DMS53 (cell line): ENCODE results near the gene KAT6B.
"Not testable (repeated sequence)": the region's sequence is repeated elsewhere in the genome, so short reads cannot be mapped to it uniquely, and the experiment has no call there.

Experiments used
- DNase-seq: peaks from one replicate; lab custom pipeline; 2025; lab: John Stamatoyannopoulos, UW

KAT6B gene

GRCh38 chr10:74826142-74827044 lies at the start of gene KAT6B:
Gene KAT6B, plus strand, starts transcription at chr10:74826600. Its CDS starts 16,258 bp downstream, at chr10:74842858.
- DNase-seq, result peak; percentile 100

GRCh38 chr10:74778436-74779094 lies 47.8 kb upstream of the KAT6B start:
- peak; percentile 22 for DNase-seq

GRCh38 chr10:74781870-74782269 lies 44.5 kb upstream of the KAT6B start:
- not testable (repeated sequence) for DNase-seq

GRCh38 chr10:74784462-74784861 lies 41.9 kb upstream of the KAT6B start:
- no peak for DNase-seq

- peak; percentile 61 for DNase-seq
These were observed 40.3 kb upstream of the KAT6B start for GRCh38 chr10:74786126-74786525.

GRCh38 chr10:74787457-74787856 lies 38.9 kb upstream of the KAT6B start:
- no peak for DNase-seq

- peak; percentile 7 for DNase-seq
These were observed 34.4 kb upstream of the KAT6B start for GRCh38 chr10:74791979-74792378.

GRCh38 chr10:74792726-74793125 lies 33.7 kb upstream of the KAT6B start:
- DNase-seq, result no peak

GRCh38 chr10:74793240-74793639 lies 33.2 kb upstream of the KAT6B start:
- not testable (repeated sequence) for DNase-seq

GRCh38 chr10:74794531-74794930 lies 31.9 kb upstream of the KAT6B start:
- DNase-seq, result no peak

GRCh38 chr10:74797550-74797949 lies 28.9 kb upstream of the KAT6B start:
- no peak for DNase-seq

GRCh38 chr10:74799721-74800221 lies 26.6 kb upstream of the KAT6B start:
- DNase-seq, result peak; percentile 79

GRCh38 chr10:74801447-74801846 lies 25.0 kb upstream of the KAT6B start:
- no peak for DNase-seq

- DNase-seq, result no peak
These were observed 17.9 kb upstream of the KAT6B start for GRCh38 chr10:74808501-74808900.

- DNase-seq, result no peak
These were observed 16.3 kb upstream of the KAT6B start for GRCh38 chr10:74810087-74810486.

GRCh38 chr10:74813381-74814259 lies 12.8 kb upstream of the KAT6B start:
- no peak for DNase-seq

GRCh38 chr10:74814797-74815196 lies 11.6 kb upstream of the KAT6B start:
- DNase-seq, result no peak

GRCh38 chr10:74816824-74817498 lies 9.4 kb upstream of the KAT6B start:
- DNase-seq, result peak; percentile 30

GRCh38 chr10:74821501-74821900 lies 4.9 kb upstream of the KAT6B start:
- DNase-seq, result peak; percentile 81

- DNase-seq, result peak; percentile 37
These were observed 4.3 kb upstream of the KAT6B start for GRCh38 chr10:74822101-74822500.

- DNase-seq, result no peak
These were observed 3.8 kb upstream of the KAT6B start for GRCh38 chr10:74822521-74823089.
